HG03175 (cell line): ENCODE data around the gene DUSP9.
"Not testable (repeated sequence)": the region's sequence is repeated elsewhere in the genome, so short reads cannot be mapped to it uniquely, and the experiment has no call there.

Experiments used
- ATAC-seq: cut with Tn5 transposase; IDR thresholded peaks from one replicate; pipeline ENCODE4 v1.9.1; 2021; ENCODE audit warnings: mild to moderate bottlenecking, moderate library complexity; ENCODE audit not compliant: unreplicated experiment

Gene DUSP9

DNA sequence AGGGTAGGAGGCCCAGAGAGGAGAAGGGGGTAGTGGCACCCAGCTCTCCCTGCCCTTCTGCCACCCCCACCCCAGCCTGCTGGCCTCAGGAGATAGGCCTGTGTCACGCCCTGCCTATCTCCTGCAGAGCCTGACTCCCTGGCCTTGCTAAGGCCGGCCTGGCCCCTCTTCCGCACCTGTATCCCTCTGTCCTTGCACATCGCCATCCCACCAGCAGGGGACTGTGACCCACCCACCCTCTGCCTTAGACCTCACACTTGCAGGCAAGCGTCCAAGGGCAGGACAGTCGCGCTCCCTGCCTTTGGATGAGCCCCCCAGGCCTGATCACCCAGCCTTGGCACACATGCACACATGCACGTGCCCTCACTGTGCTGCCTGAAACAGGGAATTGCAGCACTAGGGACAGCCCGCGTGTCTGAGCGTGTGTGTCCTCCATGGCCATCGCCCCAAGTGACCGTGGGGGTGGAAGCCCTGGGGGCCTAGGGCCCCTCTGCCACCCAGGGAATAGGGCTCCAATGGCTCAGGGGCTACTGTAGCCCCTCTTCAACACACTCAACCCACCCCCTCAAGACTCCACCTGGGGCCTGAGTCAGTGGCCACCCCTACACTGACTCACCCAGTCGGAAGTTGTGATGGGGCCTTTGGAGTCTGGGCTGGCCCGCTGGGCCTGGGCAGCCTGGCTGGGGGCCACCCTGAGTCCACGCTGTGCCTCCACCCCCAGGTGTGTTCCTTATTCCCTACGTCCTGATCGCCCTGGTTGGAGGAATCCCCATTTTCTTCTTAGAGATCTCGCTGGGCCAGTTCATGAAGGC is 42.9 kb downstream of the DUSP9 start:
- no peak for ATAC-seq

DNA sequence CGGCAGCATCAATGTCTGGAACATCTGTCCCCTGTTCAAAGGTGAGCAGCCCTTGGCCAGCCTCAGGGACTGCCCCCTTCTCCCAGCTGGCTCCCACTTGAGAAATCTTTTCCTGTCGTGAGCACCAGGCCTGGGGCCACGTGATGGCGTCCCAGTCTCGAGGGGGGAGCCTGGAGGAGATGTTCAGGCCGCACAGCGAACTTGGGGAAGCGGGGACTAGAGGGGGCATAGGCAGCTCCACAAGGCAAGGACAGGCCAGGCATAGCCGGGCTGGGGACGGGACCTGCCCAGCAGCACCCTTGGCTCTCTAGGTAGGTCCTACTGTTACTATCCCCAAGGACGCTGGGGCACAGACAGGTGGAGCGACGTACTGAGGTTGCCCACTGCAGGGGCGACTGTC is 43.5 kb downstream of the DUSP9 start:
- no peak for ATAC-seq

DNA sequence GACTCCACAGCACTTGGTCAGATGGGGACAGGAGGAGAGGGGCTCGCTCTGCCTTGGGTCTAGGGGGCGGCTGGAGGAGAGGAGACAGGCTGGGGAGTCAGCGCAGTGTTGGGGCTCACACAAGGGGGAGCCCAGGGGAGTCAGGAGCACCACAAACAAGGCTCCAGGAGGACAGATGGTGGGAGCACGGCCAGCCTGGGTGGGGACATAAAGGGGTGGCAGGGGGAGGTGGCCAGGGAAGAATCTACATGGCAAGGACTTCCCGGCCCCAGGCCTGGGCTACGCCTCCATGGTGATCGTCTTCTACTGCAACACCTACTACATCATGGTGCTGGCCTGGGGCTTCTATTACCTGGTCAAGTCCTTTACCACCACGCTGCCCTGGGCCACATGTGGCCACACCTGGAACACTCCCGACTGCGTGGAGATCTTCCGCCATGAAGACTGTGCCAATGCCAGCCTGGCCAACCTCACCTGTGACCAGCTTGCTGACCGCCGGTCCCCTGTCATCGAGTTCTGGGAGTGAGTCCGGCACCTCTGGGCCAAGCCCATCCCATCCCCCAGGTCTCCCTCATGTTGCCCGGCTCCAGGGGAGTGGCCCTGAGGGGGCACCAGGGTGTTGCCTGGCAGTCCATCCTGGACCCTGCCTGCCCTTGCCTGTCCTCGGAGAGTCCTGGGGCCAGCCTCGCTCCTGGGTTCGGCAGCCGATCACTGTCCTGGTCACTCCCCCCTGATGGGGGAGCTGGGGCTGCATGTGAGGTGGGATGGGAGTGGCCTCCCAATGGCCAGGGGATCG is 44.2 kb downstream of the DUSP9 start:
- not testable (repeated sequence) for ATAC-seq

DNA sequence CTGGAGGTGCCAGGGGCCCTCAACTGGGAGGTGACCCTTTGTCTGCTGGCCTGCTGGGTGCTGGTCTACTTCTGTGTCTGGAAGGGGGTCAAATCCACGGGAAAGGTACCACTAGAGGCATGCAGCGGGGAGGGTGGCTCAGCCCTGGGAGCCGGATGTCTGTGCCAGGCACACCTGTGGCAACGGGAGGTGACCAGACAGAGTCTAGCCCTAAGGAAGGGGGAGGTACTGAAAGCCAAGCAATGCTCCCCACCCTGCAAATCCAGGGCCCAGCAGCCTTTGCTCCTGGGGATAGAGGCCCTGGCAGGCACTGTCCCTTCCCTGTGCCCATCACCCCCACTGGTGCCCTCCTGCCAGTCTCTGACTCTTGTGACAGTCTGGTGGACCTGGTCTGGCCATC is 45.0 kb downstream of the DUSP9 start:
- no peak for ATAC-seq

- no peak for ATAC-seq
These were observed 45.7 kb downstream of the DUSP9 start for GRCh38 chrX:153692611-153693156.

- no peak for ATAC-seq
These were observed 46.4 kb downstream of the DUSP9 start for GRCh38 chrX:153693216-153694086.

- ATAC-seq, result not testable (repeated sequence)
These were observed 47.3 kb downstream of the DUSP9 start for GRCh38 chrX:153694256-153694655.

DNA sequence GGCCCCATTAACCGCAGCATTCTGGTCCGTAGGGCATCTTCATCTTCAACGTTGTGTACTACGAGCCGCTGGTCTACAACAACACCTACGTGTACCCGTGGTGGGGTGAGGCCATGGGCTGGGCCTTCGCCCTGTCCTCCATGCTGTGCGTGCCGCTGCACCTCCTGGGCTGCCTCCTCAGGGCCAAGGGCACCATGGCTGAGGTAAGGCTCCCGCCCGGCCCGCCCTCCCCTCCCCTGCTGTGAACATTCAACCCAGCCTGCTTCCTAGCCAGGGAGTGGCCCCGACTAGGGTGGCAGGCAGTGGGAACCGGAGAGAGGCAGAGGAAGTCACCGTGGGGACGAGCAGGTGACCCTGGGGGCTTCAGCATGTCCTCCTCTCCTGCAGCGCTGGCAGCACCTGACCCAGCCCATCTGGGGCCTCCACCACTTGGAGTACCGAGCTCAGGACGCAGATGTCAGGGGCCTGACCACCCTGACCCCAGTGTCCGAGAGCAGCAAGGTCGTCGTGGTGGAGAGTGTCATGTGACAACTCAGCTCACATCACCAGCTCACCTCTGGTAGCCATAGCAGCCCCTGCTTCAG is 47.8 kb downstream of the DUSP9 start:
- no peak for ATAC-seq

GRCh38 chrX:153696100-153696499 is 49.1 kb downstream of the DUSP9 start:
- ATAC-seq, result no peak

DNA sequence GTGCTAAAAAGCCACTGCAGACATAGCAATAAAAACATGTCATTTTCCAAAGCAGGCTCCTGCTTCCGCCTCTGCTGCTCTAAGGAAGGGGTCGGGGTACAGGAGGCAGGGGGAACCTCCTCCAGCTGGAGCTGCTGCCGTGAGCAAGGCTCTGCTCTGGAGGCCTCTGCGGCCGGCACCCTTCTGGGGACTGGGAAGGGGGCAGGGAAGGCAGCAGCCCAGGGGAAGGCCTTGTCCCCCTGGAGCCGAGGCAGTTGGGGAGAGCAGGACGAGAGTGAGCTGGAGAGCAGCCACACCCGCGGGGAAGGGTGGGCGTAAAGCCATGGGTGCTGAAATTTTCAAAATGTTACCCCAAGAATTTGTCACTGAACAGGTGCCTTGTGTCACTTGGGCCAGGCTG is 49.5 kb downstream of the DUSP9 start:
- not testable (repeated sequence) for ATAC-seq

DNA sequence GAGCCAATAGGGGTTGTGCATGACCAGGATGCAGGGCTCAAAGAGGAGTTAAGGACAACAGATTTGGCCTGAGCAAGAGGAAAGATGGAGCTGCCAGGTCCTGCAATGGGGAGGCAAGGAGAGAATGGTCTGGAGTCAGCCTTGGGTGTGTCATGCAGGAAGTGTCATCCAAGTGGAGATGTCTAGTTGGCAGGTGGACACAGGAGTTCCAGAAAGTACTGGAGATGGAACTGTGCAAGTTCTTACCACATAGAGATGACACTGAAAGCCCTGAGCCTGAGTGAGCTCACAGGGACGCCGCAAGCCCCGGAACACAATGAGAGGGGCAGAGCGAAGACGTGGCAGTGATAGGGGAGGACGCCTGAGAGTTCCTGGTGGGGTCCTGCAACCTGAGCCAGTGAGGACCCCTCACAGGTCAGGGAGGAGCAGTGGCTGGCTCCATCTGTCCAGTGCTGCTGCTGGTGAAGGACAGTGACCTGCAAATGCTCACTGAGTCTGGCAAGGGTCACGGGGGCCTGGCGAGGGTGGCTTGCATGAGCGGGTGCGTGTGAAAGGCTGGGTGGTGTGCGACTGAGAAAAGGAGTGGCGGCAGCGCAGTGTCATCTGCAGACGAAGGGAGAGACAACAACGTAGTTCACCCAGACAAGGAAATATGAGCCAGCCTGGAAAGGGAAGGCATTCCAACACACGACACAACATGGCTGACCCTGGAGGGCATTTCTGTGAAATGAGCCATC is 50.2 kb downstream of the DUSP9 start:
- ATAC-seq, result not testable (repeated sequence)

DNA sequence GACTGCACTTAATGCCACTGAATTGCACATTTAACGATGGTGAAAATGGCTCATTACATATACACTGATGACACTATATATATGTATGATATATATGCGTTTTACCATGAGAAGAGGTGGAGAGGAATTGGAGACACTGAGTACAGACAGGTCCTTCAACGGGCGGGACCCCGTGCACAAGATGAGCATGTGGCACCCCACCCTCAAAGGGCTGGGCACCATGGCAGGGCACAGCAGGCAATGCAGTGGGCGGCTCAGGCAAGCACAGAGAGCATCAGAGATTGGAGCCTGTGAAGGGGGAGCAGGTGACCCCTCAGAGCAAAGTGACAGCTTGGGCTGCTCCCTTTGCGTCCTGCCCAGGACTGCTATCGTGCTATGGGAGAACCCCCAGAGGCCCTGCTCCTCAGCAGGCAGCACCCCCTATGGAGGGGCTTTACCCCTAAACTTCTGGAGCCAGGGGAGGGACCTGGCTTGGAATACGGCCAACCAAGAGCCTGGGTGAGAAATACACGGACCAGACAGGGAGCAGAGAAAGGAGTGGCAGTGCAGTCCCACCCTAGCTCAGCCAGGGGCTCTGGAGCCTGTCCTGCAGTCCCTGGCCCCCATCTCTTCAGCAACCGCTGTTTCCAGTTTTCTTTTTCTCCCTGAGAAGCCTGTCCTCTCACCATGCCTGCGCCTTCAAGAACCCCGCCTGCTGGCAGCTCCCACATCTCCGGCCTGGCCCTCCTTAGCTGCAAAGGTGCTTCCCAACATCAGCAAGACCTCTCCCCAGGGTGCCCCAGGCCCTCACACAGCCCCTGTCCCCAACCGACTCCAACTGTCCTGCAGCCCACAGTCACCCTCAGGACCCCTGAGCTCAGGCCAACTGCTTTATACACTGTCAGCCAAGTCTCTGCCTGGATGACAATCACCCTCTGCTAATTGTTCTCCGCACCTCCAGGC is 51.2 kb downstream of the DUSP9 start:
- ATAC-seq, result no peak

DNA sequence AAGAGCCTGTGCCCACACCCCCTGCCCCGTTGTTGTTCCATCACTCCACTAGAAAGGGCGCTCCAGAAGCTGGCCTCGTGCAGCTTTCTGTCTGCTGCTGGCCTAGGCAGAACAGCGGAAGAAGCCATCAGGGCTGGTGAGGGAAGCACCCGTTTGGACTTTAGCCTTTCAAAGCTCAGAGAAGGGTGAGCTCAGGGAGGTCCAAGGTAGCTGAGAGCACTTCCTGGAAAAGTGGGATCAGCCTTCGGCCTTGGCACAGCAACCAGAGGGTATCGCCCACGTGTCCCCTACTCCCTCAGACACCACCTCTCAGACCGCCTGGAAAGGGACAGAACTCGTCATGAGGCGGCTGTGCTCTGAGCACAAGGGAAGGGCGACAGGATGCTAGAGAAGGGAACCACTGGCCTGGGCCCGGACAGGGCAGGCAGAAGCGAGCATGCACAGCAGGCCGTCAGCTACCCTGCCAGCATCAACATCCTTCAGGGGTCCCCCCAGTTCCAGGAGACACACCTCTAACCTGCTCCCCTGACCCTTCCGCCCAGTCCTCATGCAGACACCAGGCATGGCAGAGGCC is 52.3 kb downstream of the DUSP9 start:
- ATAC-seq, result not testable (repeated sequence)

DNA sequence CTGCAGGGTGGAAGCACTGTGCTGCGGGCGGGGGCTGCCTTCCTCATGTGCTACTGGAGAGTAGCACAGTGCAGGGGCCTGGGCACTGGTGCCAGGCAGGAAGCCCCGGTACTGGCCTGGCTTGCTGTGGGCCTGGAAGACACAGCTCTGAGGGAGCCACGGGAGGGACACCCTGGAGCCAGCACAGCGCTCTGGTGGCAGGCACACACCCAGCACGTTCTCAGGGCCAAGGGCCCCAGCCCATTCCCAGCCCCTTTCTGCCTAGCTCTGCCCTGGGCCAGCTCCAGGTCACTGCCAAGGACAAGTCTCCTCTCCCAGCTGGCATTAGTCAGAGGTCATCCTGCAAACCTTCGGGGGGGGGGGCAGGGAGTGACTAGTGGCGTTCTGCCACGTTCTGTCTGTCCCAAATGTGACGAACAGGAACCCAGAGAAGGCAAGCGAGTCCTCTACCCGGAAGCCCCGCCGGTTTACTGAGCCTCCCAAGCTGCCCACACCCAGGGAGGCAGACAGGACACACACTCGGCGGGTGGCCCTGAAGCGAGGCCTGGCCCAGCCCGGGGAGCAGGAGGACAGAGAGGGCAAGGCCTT is 52.9 kb downstream of the DUSP9 start:
- ATAC-seq, result not testable (repeated sequence)

DNA sequence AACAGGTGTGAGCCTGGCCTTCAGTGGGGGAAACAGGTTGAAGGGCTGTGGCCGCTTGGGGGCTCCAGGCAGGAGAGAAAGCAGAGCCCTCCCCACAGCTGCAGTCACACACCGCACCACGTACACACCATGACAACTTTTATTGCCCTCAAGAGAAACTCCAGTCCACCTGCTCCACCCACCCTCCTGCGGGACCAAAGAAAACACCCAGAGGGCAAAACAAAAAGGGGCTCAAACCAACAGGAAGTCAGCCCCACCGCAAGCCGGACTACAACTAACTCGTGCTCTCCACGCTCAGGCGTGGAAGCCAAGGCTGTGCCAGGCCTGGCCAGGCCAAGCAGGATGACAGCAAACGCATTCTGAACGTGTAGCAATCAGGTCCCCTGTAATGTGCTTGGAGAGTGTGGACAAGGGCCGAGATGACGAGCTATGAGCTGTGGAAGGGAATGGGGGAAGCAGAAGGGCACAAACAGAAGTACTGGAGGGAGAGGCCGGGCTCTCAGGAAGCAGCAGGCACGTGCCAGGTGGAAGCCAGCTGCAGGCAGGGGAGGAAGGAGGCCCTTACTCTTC is 53.5 kb downstream of the DUSP9 start:
- ATAC-seq, result no peak
